NB4 (cell line): ENCODE results near the gene SEMA3F.

Experiments
- DNase-seq: peaks from one replicate; pipeline ENCODE4 v3.0.0; 2010; ENCODE audit warnings: low read depth
- H3K4me3 ChIP-seq: one replicate; pipeline ENCODE4 v1.5.1; 2011; ENCODE audit warnings: mild to moderate bottlenecking, low read depth, low read length, moderate library complexity
- MYC ChIP-seq: IDR thresholded peaks from 2 replicates; pipeline ENCODE4 v1.6.1; 2011; ENCODE audit warnings: low read depth, low read length
- POLR2A ChIP-seq: IDR thresholded peaks from 2 replicates; pipeline ENCODE4 v1.6.1; 2011; ENCODE audit warnings: mild to moderate bottlenecking; ENCODE audit not compliant: insufficient read length; ENCODE audit errors: extremely low read depth
- TF ChIP-seq, protein P1 (sequence below): IDR thresholded peaks from one replicate; pipeline ENCODE4 v1.5.1; 2012; ENCODE audit warnings: low read depth, low read length
- TF ChIP-seq, protein P2 (sequence below): IDR thresholded peaks from 2 replicates; pipeline ENCODE4 v1.6.1; 2011; ENCODE audit warnings: low read depth, low read length

Gene SEMA3F

DNA sequence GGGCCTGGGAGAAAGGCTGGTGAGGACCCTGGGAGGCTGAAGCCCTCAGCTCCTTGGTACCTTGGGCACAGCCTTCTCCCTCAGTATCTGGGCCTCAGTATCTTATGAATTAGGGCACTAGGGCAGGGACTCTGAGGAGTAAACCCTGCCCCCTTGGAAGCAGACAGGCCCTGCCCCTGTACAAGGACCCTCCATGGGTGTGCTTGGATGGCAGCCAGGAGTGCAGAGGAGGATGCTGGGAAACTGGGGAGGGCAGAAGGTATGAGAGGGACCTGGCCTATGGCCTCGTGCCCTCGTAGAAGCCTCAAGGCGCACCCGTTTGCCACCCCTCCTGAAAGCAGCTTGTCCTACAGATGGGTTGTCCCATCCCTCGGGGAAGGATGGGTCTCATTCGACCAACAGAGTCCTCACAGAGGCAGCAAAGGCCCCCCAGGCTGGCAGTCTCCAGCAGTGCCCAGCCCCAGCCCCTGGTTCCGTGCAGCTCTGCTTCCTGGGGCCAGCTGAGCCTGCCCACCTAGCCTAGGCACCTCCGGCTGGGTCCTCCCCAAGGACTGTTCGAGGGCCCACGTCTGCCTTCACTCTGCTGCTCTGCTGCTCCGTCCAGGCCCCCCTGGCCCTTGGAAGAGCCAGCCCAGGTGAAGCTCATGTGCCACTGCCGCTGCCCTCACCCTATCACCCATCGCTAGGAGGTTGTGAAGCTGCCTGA is 15.3 kb upstream of the SEMA3F start:
- no peak overlapping the region for H3K4me3 ChIP-seq
- no peak for TF ChIP-seq MYC
- TF ChIP-seq, protein P1, sequence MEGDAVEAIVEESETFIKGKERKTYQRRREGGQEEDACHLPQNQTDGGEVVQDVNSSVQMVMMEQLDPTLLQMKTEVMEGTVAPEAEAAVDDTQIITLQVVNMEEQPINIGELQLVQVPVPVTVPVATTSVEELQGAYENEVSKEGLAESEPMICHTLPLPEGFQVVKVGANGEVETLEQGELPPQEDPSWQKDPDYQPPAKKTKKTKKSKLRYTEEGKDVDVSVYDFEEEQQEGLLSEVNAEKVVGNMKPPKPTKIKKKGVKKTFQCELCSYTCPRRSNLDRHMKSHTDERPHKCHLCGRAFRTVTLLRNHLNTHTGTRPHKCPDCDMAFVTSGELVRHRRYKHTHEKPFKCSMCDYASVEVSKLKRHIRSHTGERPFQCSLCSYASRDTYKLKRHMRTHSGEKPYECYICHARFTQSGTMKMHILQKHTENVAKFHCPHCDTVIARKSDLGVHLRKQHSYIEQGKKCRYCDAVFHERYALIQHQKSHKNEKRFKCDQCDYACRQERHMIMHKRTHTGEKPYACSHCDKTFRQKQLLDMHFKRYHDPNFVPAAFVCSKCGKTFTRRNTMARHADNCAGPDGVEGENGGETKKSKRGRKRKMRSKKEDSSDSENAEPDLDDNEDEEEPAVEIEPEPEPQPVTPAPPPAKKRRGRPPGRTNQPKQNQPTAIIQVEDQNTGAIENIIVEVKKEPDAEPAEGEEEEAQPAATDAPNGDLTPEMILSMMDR, result no peak
- TF ChIP-seq, protein P2, sequence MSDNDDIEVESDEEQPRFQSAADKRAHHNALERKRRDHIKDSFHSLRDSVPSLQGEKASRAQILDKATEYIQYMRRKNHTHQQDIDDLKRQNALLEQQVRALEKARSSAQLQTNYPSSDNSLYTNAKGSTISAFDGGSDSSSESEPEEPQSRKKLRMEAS, result no peak
- DNase-seq, result no peak

DNA sequence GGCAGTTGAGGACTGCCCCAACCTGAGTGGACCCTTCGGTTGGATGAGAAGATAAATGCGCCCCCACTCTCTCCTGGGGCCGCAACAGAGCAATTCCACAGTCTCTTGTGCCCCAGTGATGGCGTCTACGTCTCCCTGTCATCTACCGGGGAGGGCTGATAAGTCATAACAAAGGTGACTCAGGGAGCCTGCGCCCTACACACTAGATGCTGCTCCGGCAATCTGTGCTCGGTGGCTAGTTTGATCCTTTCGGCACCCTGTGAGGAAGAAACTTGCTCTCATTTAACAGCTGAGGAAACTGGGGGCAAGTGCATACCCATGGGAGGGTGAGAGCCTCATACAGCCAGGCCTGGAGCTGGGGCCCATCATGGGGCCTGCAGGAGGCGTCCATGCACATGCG is 14.1 kb upstream of the SEMA3F start:
- no peak overlapping the region for H3K4me3 ChIP-seq
- no peak for DNase-seq
- TF ChIP-seq MYC (no peak), POLR2A (no peak)
- TF ChIP-seq, protein P1, result no peak
- TF ChIP-seq, protein P2, result no peak

DNA sequence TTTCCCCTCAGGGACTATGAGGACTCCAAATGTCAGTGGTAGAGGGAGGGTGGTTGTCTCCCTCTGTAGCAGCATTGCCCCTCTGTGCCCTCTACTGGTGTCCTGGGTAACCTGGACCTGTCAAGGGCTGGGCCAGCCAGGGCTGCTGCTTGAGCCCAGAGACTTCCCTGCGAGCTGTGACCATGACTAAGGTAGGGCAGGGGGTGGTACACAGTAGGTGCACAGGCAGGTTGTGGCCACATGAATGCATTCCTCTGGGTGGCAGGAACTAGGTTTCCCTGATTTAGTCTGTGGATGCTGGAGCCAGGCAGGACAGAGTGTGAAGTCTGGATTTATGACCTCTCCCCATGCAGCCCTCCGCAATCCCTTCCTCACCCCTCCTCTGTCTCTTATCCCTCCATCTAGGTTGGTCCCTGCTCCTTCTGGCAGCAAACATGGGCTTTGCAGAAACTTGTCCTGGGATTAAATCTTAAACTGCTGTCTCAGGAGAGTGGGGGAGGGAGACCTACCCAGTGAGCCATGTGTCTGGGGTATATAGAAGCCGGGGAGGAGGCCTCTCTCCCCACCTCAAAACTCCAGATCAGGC is 8.7 kb upstream of the SEMA3F start:
- no peak overlapping the region for H3K4me3 ChIP-seq
- DNase-seq, result no peak
- TF ChIP-seq MYC (no peak), POLR2A (no peak)
- TF ChIP-seq, protein P2, result no peak
- TF ChIP-seq, protein P1, result peak; percentile 15

DNA sequence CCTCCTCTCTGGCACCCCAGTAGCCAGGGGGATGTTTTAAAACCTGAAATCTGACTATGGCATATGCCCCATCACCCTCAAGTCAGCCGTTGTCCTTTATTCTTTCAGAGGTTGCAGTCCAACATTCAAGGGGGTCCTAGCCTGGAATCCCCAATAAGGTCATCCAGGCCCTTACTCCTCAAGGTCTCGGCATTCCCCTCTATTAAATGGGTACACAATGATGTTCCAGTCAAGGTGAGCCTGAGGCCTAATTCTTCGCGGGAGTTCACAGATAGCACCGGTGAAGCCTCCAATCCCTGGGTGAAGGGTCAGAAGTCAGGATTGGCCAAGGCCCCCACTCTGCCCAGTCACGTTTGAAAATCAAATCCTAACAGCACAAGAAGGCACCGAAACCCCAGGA is 8.1 kb upstream of the SEMA3F start:
- no peak for DNase-seq
- H3K4me3 ChIP-seq, result no peak overlapping the region
- TF ChIP-seq MYC, result no peak
- TF ChIP-seq, protein P1, result no peak
- TF ChIP-seq, protein P2, result no peak
- TF ChIP-seq POLR2A, result no peak

DNA sequence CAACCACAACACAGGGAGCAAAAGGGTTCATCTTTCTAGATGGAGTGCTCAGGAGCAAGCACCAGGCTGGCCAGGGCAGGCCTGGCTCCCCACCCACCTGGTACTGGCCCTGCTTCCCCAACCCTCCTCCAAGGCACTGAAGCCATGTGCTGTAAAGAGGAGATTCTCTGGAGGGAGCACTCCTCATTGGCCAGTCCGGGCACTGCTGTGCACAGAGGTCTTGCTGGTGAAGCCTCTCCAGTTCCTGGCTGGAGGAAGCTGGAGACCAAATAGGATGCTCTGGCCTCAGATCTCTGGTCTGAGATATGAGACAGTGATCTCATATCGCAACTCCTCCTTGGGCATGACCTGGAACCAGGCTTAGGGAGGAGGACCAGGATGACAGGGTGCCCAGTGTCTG is 7.7 kb upstream of the SEMA3F start:
- TF ChIP-seq, protein P1, result no peak
- TF ChIP-seq, protein P2, result no peak
- TF ChIP-seq POLR2A, result no peak
- TF ChIP-seq MYC, result no peak
- H3K4me3 ChIP-seq, result no peak overlapping the region
- no peak for DNase-seq
